H1 (cell line): ENCODE measurements around the gene CDX2. TPM values are rescaled to one million over a fixed set of nuclear protein-coding genes. Genes with fewer than 3 reads are reported as not detected.

Source experiments
- BACH1 ChIP-seq: IDR thresholded peaks from 2 replicates; pipeline ENCODE4 v1.6.1; 2012; ENCODE audit warnings: low read length, improper control_type of control experiment
- CHD7 ChIP-seq: fragments of 300-600 bp; sonication (generic); IDR thresholded peaks from 2 replicates; pipeline ENCODE4 v1.7.1; 2012; ENCODE audit warnings: low read length, moderate library complexity, mild to moderate bottlenecking, inconsistent platforms; ENCODE audit not compliant: insufficient replicate concordance
- JUN ChIP-seq: IDR thresholded peaks from 2 replicates; pipeline ENCODE4 v1.6.1; 2011; ENCODE audit warnings: low read depth, mild to moderate bottlenecking, improper control_type of control experiment, low read length
- KDM1A ChIP-seq: fragments of 200-600, 300-600 bp; sonication (generic); IDR thresholded peaks from 2 replicates; pipeline ENCODE4 v1.7.1; 2016; ENCODE audit warnings: mild to moderate bottlenecking, low read length, borderline replicate concordance
- KDM5A ChIP-seq: fragments of 200-600 bp; IDR thresholded peaks from 2 replicates; pipeline ENCODE4 v1.7.1; 2012; ENCODE audit warnings: mild to moderate bottlenecking, low read length, inconsistent platforms, mixed read lengths
- NANOG ChIP-seq: IDR thresholded peaks from 2 replicates; pipeline ENCODE4 v1.6.1; 2011; ENCODE audit warnings: low read length, low read depth, mild to moderate bottlenecking, inconsistent platforms; ENCODE audit not compliant: insufficient read depth, poor library complexity, severe bottlenecking
- POLR2A ChIP-seq, 2 experiments: IDR thresholded peaks; 1 replicate in 1 of 2; 2 replicates in 1 of 2; pipeline ENCODE4 v1.6.1; 2011; ENCODE audit warnings: low read depth in 2 of 2, low read length in 2 of 2, mild to moderate bottlenecking in 2 of 2; ENCODE audit errors: control extremely low read depth in 1 of 2
- polyA plus RNA-seq, 7 experiments: library from polyadenylated mRNA; depleted of rRNA in 3 of 7; stranded (reverse) in 5 of 7; unstranded in 2 of 7; fragments of >200 nt in 5 of 7; fragments of 200-250 nt in 2 of 7; gene quantifications; 1 replicate in 5 of 7; 2 replicates in 1 of 7; 4 replicates in 1 of 7; pipeline versions ENCODE4 v1.2.1 to v1.2.3, GENCODE V29; 2011 to 2013; ENCODE audit warnings: missing spikeins in 2 of 7, mixed read lengths in 2 of 7
- total RNA-seq: library from RNA; stranded (reverse); fragmentation: NEBNext Ultra II Directional; extraction: Animal tissue kit (Norgen Biotek cat#: 25700); gene quantifications from 2 replicates; pipeline ENCODE4 v1.2.1, GENCODE V29; 2021

The CDX2 gene
- total and polyA plus RNA-seq, 2 of the 8 experiments (the other 6 are each of a cell fraction or from before 2014, with no cell fraction given), result 0.09 TPM; not detected in 1

GRCh38 chr13:28010046-28010445, 40.9 kb upstream of the CDX2 start (continued):
- TF ChIP-seq CHD7 (no peak), KDM5A (no peak), BACH1 (no peak), JUN (no peak), KDM1A (no peak), POLR2A (IDR thresholded peaks at IDR 0.05; ENCODE audit: control extremely low read depth in 1 of 2, low read depth in 2 of 2, low read length in 2 of 2) (no peak), NANOG (no peak)
